Stimulated activated CD8-positive, alpha-beta memory T cell treated with anti-CD3 and anti-CD28 coated beads, Interleukin-15, amount 100 ng/mL, for 1 hour (primary cell): Measurements from ENCODE around the gene JPH2.

Source experiments
- DNase-seq: peaks from one replicate; pipeline ENCODE4 v3.0.0-alpha.2; 2020; ENCODE audit warnings: low read depth

JPH2 gene

GRCh38 chr20:44075191-44075949, 111.6 kb downstream of the JPH2 start:
- DNase-seq = no peak

GRCh38 chr20:44074252-44075151, 112.5 kb downstream of the JPH2 start:
- no peak for DNase-seq

GRCh38 chr20:44073675-44074071, 113.3 kb downstream of the JPH2 start:
- DNase-seq = no peak

DNA sequence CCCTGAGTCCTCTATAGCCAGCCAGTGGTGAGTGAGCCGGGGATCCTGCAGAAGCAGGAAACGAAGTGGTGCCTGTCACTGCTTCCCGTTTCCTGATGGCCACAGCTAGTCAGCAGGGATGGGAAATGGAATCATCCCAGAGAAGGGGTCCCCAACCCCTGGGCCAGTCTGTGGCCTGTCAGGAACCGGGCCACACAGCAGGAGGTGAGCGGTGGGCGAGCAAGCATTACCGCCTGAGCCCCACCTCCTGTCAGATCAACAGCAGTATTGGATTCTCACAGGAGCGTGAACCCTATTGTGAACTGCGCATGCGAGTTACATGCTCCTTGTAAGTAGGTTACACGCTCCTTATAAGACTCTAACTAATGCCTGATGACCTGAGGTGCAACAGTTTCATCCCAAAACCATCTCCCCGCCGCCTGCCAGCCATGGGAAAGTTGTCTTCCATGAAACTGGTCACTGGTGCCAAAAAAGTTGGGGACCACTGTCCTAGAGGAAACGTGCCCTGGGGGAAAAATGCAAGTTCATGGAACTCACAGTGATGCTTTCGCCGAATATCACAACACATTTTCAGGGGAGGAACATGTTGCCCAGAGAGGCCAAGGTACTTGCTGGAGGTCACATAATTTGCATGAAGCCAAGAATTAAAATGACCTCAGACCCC, 113.8 kb downstream of the JPH2 start:
- DNase-seq = no peak

GRCh38 chr20:44072384-44072783, 114.6 kb downstream of the JPH2 start:
- DNase-seq = no peak

DNA sequence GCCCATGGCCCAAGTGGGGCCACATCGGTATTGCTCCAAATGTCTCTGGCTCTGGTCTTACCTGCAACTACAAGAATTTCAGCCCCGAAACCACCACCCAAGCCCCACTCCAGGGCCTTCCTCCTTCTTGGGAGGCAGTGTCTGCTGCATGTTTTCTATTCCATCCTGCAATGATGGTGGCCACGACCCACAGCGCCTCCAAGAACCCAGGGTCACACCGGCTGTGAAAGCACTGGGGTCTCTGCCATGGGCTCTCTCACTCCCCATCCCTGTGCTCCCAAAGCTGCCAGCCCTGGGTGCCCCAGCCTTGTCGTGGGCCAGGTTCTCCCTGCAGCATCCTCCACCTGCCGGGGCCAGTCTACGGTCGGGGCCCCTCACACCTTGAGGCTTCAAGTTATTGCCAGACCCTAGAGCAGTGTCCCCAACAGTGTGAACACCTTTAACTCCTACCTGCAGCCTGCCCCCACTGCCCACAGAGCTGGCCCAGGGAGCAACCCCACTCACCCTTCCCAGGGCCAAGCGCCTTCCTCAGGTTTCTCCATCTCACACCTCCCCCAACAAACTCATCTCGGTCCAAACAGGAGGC, 115.4 kb downstream of the JPH2 start:
- no peak for DNase-seq

GRCh38 chr20:44071057-44071456, 115.9 kb downstream of the JPH2 start:
- DNase-seq = no peak

DNA sequence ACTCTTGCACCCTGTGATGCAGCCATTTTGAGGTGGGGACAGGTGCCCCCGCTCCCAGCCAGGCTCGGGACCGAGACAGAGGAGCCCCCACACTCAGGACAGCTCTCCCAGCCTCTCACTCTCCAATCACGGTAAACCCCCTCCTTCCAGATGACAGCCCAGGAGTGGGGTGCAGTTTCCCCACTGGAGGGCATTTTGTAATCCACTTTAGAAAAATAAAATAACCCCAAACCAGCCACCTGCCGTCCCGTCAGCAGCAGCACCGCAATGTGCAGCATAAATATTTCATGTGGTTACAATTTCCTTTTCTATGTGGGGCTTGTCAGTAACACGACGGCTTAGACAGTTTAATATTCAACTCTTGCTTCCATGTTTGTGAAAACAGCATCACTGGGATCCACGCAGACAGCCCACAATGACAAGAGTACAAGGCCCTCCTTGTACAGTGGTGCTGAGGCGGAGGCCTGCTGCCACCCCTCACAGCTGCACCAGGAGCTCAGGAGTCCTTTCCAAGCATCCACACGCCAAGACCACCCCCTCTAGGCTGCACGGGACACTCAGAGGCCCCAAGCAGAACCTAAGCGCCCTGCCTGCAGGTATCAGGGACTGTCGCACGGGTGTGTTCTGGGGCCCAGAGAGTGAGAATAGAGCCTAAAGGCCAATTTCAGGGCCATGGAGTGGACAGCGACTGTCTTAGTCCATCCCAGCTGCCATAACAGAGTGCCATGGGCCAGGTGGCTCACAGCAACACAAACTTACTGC, 116.7 kb downstream of the JPH2 start:
- DNase-seq = no peak

GRCh38 chr20:44069203-44070011, 117.6 kb downstream of the JPH2 start:
- peak; percentile 25 for DNase-seq

- DNase-seq = no peak
Observed at GRCh38 chr20:44068316-44069201, 118.4 kb downstream of the JPH2 start.

DNA sequence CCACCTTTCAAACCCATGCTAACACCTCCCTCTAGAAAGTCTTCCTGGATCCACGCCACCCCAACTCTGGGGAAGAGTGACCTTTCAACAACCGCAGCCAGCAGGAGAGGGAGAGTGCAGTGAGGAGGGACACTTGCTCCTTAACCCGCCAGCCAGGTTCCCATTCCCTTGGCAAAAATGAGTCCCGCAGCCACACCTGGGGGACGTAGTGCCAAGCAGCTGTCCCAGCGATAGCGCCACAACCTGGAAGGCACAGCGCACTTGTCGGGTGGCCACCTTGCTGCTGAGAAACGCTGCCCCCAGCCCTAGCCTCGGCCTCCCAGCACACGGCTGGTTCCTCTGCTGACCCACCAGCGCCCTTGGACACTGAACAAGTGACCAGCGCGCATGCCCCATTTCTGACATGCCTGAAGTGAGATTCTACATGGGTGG, 119.3 kb downstream of the JPH2 start:
- DNase-seq = no peak

DNA sequence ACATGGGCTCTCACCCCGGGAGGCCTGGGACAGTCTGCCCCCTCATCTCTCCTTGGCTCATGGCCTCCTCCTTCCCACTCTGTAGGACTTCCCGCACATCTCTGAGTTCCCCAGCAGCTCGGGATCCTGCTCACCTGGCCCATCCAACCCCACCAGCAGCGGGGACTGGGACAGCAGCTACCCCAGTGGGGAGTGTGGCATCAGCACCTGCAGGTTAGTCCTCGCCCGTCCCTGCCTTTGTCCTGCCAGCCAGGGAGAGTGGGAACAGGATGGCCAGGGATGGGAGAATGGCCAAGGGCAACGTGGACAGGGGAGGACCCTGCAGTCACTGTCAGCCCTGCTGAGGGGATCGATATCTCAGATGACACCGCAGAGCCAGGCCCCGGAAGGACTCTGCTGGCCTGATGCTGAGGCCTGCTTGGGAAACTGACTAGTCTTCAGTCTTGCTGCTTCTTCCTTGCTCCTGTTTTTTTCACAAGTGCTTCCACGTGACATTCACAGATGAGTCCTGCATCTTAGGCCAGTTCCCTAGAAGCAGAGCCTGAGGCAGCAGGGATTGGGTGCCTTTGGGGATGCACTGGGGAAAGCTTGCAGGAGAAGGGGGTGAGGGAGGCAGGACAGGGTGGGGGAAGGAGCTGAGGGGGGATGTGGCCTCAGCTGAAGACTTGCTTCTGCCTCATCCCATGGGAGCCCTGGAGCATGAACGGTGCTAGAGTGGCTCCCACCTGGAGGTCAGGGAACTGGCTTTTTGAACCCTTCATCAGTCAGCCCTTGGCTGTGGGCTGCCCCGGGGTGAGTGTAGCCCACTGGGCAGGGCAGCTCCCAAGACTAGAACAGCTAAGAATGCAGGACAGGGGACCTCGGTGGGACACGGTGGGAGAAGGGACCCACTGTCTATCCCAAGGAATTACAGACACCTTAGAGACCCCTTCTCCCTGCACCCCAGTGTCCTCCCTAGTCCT, 120.1 kb downstream of the JPH2 start:
- DNase-seq = no peak

DNA sequence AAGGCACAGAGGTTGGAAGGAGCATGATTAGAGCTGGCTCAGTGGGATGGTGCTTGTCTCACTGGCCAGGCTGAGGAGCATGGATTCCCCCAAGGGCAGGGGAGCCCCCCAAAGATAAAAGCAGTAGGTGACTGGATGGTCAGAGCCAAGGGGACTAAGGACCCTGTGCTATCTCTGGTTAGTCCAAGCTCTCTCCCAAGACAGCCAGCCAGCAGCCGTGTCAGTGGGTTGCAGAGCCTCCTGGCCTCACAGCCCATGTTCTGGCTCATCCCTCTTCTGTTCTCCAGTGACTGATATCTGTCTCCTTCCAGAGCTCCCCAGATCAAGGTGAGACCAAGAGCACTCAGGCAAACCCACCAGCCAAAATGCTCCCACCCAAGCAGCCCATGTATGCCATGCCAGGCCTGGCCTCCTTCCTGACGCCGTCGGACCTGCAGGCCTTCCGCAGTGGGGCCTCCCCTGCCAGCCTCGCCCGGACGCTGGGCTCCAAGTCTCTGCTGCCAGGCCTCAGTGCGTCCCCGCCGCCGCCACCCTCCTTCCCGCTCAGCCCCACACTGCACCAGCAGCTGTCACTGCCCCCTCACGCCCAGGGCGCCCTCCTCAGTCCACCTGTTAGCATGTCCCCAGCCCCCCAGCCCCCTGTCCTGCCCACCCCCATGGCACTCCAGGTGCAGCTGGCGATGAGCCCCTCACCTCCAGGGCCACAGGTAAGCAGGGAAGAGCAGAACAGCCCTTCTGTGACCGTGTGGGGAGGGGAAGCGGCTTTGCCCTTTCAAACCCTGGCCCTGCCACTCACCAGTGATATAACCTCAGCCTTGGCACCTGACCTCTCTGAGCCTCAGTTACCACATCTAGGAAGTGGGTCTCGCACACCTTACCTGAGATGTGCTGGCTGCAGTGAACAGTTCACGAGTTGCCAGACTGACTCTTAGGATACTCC, 121.3 kb downstream of the JPH2 start:
- DNase-seq = no peak

DNA sequence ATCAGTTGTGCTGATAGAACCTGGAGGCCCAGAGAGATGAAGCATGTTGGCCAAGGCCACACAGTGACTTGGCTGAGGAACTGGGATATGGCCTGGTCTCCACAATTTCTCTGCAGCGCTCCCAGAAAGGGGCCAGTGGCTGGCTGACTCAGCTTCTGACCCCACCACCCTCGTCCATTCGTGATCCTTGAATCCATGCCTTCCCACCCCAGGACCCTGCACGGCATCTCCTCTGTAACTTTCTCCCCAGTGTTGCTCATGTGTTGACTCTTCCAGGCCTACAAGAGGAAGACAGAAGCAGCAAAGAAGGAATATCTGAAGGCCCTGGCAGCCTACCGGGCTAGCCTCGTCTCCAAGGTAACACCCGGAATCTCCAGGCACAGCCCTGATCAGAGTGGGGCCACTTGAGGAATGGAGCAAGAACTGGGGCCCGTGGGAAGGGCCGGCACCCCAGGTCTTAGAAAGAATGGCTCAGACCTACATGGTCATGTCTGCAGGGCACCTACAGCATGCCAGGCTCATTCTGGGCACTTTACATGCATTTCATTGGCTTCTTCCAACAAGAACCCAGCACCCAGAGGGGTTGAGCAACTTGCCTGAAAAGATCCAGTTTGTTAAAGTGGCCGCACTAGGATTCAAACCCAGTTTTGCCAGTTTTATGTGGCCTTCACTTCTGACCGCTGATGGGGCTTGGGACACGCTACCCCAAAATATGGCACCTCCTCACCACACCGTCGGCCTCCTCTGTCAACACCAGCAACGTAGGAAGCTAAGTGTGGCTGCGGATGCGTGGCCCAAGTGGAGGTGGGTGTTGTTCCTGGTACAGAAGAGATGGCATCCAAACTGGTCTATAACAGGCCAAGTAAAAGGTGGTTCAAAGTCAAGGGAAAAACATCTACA, 122.2 kb downstream of the JPH2 start:
- no peak for DNase-seq
